OCI-LY7 (cell line): Measurements from ENCODE around the gene TRAF3IP1.

Experiments
- CTCF ChIP-seq: fragments of 200-600 bp; sonication (generic); conservative IDR thresholded peaks from 2 replicates; pipeline ENCODE4 v1.5.1; 2014; ENCODE audit warnings: mild to moderate bottlenecking, antibody characterized with exemption, low read length, moderate library complexity, mixed read lengths
- EZH2phosphoT487 ChIP-seq: fragments of 200-600 bp; sonication (generic); IDR thresholded peaks from 2 replicates; pipeline ENCODE4 v1.6.1; 2018; ENCODE audit warnings: low read depth, borderline replicate concordance, mild to moderate bottlenecking, mixed run types, antibody characterized with exemption, low read length, moderate library complexity, mixed read lengths

- TF ChIP-seq CTCF (no peak), EZH2phosphoT487 (no peak)
Measured at GRCh38 chr2:238415893-238416292, 95.6 kb downstream of the TRAF3IP1 start.
